Measurements from ENCODE around the gene PPP1R13B.
"Not testable (repeated sequence)": the region's sequence is repeated elsewhere in the genome, so short reads cannot be mapped to it uniquely, and the experiment has no call there.

PPP1R13B gene

GRCh38 chr14:103856607-103857006, 9.2 kb upstream of the PPP1R13B start:
- no peak for DNase-seq

DNA sequence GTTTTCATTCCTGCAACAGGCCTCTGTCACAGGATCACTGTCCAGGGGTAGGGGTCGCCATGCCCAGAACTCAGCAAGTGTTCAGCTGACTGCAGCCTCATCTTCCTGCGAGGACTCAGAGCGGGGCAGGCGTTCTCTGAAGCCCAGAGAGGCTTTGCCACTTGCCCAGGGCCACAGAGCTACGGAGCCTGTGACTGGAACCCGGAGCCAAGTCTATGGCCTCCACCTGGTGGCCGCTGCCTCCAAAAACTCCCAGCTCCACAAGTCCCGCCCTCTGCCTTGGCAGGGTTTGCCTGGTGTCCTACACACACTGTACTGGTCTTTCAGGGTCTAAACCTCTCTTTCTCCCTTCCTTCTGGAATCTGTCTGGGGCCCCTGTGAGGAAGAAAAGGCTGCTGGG, 8.7 kb upstream of the PPP1R13B start:
- no peak for DNase-seq

DNA sequence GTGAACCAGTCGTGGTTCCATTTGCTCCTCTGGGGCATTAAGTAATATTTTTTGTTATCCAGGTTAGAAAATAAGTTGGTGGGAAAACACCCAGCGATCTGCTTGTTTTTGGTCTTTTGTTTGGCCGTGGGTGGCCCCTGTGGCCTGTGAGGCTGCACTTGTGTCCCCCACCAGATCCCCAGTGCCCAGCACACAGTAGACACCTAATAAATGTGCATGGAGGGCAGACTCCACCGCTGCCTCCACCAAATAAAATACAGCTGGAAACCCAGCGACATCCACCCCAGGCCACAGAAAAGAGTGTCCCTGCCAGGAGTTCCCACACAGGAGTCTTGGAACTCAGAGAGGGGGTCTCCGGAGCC, 8.3 kb upstream of the PPP1R13B start:
- no peak for DNase-seq

DNA sequence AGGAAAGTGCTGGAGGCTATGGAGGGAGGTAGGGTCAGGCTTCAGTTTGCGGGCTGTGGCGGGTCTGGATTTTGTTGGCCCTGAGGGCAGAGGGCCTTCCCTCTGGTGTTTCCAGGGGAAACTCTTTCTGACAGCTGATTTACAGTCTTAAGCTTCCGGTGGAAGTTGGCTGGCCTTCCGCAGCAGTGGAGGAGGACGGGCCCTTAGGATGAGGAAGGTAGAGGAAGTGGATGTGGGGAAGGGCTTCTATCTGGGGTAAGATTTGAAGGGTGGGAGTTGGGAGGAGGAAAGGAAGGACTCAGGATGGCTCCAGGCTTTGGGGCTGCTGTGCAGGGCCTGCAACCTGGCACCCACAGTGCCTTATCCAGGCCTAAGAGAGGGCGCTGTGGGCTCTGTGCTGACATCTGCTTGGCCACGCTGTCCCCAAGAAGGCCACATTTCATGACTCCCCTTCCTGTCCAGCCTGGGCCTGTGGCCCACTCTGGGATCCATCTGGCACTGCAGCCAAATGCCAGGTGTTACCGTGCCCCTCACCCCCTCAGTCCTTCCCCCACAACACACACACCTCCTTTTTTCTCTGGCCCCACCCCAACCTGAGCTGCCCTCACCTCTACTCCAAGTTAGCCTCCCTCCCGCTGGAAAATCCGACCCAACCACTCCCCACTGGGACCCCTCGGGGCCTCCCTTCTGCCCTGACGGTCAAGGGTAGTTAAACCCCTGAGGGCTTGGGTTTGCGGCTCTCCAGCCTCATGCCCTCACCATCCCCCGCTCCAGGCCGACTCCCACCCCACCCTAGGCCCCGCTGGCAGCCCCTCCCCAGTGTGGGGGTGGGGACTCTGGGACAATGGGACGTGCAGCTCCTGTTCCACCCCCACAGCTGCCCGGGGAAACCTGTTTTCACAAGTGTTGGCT, 7.7 kb upstream of the PPP1R13B start:
- DNase-seq = no peak

GRCh38 chr14:103854017-103854808, 6.8 kb upstream of the PPP1R13B start:
- DNase-seq = no peak

- no peak for DNase-seq
Observed at GRCh38 chr14:103849151-103849886, 1.9 kb upstream of the PPP1R13B start.

GRCh38 chr14:103848175-103849077, 1.1 kb upstream of the PPP1R13B start:
- no peak for DNase-seq

- peak in 1 of 5 donors; percentile 34 for DNase-seq
Observed at GRCh38 chr14:103846543-103847450, 578 bp downstream of the PPP1R13B start.

GRCh38 chr14:103846097-103846496, 1.3 kb downstream of the PPP1R13B start:
- DNase-seq = no peak

DNA sequence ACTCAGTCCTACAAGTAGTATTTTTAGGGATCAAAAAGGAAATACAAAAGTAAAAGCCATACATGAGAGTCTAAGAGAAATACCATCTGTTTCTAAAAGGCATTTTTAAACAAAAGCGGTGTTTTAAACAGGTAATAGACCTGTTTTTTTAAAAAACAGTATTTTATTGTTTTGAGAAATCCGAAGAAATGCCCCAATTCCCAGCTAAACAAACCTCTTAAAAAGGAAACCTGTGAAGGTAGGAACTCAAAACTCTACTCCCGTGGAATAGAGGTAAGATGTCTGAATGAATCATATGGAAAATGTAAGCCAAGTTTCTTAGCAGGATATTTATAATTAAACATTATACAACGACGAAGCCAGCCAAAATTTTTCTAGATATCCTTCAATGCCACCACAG, 2.0 kb downstream of the PPP1R13B start:
- no peak for DNase-seq

DNA sequence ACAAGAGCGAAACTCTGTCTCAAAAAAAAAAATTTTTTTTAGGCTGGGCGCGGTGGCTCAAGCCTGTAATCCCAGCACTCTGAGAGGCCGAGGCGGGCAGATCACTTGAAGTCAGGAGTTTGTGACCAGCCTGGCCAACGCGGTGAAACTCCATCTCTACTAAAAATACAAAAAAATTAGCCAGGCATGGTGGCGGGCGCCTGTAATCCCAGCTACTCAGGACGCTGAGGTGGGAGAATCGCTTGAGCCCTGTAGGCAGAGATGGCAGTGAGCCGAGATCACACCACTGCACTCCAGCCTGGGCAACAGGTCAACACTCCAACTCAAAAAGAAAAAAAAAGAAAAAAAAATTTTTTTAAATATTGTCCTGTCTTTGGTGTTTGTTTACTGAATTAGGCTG, 6.1 kb downstream of the PPP1R13B start:
- not testable (repeated sequence) for DNase-seq

DNA sequence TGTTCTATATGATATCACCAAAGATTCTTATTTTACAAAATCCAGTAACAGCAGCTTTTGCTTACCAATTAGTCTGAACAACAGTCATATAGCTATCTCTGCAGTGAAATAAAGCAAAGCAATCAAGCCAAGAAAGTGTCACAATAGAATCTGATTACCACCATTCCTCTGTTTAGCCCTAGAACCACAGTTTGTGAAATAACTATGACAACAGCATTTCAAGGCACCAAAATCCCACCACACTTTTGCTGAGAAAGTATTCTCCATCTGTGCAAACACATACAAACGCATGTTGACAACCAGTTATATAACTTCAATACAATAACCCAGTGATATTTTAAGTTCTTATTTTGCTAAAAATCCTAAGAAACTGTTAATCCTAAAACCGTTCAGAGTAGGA, 7.4 kb downstream of the PPP1R13B start:
- DNase-seq = no peak

- no peak for DNase-seq
Observed at GRCh38 chr14:103839579-103839978, 7.8 kb downstream of the PPP1R13B start.

GRCh38 chr14:103838117-103838516, 9.3 kb downstream of the PPP1R13B start:
- no peak for DNase-seq

DNA sequence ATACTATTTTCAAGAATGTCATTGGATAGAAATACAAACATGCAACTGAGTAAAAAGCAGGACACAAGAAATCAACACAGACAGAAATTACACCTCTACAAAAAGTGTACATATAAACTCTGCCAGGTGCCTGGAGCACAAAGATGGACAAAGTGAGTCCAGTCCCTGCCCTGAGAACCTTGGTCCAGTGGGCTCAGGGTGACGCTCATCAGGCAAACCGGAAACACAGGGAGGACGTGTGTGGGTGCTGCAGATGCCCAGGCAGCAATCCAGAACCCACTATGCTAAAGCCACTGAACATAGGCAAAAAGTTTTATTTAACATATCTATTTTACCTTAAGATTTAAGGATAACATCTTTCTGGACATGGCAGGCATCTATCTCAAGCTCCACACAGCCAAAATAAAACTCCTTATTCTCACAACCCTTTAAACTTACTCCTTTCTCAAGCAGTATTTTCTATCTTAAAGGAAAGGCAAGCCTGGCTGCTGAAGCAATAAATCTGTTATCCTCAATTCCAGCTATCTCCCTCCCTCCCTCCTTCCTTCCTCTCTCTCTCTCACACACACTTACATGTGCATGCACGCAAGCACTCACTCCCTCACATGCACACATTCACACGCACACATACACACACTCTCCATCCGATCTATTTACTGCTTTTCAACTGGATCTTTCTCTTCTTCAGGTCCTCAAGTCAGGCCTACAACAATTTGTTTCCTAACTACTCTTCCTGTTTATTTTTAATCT, 10.2 kb downstream of the PPP1R13B start:
- no peak for DNase-seq

DNA sequence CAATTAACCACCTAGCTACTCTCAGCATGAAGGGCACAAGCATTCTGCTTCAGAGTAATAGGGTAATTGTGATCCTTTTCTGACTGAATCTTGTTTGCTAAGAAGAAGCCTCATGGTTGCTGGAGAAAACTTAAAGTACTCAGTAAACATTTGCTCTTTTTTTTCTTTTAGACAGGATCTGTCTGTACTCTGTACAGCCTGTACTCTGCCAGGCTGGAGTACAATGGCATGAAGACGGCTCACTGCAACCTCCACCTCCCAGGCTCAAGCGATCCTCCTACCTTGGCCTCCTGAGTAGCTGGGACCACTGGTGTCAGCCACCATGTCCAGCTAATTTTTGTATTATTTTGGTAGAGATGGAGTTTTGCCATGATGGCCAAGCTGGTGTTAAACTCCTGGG, 12.4 kb downstream of the PPP1R13B start:
- DNase-seq = no peak

GRCh38 chr14:103833711-103834110, 13.7 kb downstream of the PPP1R13B start:
- no peak for DNase-seq

GRCh38 chr14:103832046-103832445, 15.3 kb downstream of the PPP1R13B start:
- no peak for DNase-seq

DNA sequence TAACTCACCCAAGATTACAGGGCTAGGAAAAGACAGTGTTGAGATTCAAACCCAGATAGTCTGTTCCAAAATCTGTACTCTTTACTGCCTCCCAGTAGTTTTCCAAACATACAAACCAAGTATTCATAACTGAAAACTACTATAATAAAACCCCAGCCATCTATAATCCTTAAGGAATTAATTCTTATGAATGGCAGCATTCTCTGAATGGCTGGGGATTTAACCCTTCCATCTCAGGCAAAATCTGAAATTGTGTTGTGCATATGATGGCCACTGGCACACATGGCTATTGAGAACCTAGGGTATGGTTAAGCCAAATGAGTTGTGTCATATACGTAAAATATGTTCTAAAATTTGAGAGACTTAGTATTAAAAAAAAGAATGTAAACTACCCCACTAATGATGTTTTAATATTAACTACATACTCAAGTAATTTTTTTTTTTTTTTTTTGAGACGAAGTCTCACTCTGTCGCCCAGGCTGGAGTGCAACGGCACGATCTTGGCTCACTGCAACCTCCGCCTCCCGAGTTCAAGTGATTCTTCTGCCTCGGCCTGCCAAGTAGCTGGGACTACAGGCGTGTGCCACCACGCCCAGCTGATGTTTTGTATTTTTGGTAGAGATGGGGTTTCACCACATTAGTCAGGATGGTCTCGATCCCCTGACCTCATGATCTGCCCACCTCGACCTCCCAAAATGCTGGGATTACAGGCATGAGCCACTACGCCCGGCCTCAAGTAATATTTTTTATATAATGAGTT, 16.7 kb downstream of the PPP1R13B start:
- DNase-seq = no peak
